DMS79 treated with DMSO at 0.1 percent for 48 hours (cell line): Measurements from ENCODE around the gene SKIC3.

Source experiments
- DNase-seq: peaks from one replicate; lab custom pipeline; 2025; lab: John Stamatoyannopoulos, UW

Gene SKIC3

DNA sequence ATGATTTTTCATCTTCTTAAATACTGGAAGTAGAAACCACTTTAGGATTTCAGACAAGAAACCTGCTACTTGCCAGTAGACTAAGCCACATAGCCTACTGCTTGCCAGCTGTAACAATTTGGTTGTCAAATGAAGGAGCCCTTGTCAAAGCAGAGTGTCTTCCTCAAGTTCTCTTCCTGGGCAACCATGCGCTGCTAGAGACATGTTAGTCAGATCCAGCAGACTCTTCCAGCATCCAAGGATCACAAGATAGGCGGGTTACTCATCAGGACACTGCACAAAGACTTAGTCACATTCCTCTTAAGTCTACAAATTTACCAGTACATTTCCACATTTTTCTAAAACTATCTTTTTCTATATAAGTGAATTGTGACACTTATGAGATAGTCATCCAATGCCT, 24.4 kb downstream of the SKIC3 start:
- no peak for DNase-seq

DNA sequence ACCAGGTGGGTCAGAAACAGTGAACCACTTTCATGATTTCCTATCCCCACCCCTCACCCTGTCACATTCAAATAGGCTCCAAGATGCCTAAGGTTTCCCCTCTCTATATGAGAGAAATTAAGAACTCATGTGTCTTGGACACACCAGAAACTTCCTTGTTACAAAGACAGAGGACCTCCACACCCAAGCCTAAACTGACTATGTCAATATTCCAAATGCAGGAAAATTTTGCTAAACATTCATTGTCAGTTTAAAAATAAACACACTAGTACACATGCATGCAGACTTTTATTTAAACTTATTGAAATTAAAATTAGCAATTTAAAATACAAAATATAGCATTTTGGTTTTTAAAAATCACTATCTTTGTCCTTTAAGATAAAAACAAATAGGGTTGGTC, 26.2 kb downstream of the SKIC3 start:
- DNase-seq = no peak

DNA sequence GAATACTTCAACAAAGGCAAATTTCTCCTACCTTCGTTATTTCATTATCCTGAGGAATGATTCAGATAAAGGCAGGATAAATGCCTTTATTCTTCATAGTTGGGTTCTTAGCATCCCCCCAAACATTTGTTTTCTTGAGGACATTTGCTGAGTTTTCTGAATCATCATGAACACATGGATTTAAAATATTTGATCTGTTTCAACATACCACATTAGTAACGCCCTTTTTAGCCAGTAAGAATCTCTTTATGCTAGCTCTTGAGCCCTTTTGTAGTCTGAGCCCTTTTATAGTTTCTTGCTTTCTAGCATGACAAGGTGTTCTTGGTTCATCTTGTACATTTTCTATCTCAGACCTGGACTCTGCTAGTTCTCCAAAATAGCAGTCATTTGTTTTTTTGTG, 27.9 kb downstream of the SKIC3 start:
- DNase-seq = no peak

DNA sequence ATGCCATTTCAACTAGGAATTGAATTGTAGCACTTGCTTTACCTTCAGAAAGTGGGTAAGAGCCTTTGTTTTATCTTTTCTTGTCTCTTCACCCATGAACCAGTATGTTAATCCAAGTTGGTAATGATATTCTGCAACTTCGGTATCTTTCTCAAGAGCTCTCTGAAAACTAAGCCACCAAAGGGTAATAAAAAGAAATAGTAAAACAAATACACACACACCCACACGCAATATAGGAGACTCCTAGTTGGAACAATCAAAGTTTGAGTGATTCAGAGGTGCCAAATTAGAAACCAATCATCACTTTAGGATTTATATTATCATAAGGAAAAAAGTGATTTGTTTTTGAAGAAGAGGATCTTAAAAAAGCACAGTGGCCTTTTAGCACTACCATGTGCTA, 30.4 kb downstream of the SKIC3 start:
- DNase-seq = no peak

DNA sequence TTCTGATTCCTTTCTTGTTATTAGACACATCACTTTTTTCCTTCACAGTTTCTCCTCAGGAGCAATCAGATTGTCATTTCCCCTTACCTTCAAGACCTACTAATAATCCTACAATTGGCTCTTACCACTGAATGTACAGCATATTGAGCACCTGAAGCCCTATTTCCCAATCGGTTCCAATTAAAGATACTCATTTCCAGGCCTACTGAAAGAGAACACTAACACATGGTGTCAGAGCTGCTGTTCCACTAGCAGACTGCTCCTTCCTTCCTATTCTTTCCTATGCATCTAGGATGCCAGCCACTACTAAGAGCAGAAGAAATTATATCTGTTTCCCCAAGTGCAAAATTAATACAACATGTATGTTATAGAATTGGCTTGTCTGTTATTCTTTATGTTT, 34.6 kb downstream of the SKIC3 start:
- DNase-seq = no peak

DNA sequence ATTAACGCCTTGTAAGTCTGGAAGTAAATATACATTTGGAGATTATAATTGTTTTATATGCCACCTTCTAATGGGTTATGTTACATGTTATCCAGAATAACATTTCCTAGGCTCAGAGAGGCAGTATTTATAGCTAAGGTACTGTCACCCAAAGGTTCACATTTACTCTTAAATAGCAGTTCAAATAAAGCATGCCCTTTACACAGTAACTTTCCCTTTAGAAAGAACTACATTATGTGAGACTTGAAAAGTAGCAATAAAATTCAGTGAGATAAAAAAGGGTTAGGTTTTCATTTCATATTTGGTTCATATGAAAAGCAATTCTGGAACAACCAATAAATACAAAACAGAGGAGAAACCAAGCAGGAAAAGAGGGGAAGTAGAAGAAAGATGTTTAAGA, 35.1 kb downstream of the SKIC3 start:
- no peak for DNase-seq

DNA sequence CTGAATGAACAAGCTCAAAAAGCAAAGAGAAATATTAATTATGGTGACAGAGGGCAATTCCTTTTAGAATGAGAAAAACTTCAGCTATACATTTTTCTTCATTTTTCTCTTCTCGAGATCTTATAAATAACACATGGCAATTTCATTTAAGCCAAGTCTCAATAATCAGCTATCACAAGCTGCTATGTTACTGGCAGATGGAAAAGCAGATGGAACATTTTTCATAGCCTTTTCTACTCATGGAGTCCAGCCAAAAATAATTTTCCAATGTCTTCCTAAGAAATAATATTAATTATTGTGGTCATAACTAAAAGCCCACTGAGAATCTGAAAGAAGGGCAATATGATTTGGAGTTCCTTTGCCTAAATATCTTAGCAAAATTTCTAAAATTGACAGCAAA, 35.6 kb downstream of the SKIC3 start:
- no peak for DNase-seq

DNA sequence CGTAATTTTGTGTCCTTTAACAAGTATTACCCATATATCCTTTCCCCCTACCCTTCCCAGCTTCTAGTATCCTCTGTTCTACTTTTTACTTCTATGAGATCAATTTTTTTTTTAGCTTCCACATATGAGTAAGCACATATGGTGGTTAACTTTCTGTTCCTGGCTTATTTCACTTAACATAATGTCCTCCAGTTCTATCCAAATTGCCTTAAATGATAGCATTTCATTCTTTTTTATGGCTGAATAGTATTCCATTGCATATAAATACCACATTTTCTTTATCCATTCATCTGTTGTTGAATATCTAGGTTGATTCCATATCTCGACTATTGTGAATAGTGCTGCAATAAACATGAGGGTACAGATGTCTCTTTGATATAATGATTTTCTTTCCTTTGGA, 36.4 kb downstream of the SKIC3 start:
- no peak for DNase-seq

DNA sequence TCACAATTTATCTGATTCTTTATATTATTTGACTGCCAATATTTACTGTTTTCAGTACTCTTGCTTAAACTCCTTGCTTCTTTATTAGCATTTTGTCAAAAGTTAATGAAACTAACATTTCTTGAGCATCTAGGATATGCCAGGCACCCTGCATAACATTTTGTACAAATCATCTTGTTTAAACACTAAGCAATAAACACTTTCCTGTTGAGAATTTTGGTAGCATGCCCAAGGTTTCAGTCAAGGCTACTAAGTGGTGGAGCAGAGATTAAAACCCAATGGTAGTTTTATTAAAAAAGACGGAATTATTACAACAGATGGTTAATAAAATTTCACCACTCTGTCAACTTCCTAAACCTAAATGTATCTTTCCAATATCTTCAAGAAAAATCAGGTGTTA, 43.2 kb downstream of the SKIC3 start:
- no peak for DNase-seq

DNA sequence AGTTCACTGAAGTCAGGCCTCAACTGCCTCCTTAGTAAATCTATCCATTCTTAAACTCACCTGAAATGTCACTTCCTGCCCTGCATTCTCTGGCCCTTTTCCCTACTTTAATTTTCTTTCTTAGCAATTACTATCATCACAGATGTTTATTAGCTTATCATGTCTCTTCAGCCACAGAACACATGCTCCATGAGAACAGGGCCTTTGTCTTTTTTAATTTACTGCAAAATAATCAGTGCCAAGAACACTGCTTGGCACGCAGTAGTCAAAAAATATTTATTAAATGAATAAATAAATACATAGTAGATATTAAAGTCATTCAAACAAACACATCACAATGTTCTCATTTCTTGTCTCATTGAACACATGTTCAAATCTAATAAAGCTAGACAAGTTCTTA, 46.2 kb downstream of the SKIC3 start:
- no peak for DNase-seq
